IPS DF 4.7 (cell line): Measurements from ENCODE around the gene TIMM23.
"Not testable (repeated sequence)": the region's sequence is repeated elsewhere in the genome, so short reads cannot be mapped to it uniquely, and the experiment has no call there.

Source experiments
- DNase-seq: peaks from one replicate; pipeline ENCODE4 v3.0.0-alpha.2; 2013; ENCODE audit warnings: low spot score; ENCODE audit errors: extremely low read depth

The TIMM23 gene, protein sequence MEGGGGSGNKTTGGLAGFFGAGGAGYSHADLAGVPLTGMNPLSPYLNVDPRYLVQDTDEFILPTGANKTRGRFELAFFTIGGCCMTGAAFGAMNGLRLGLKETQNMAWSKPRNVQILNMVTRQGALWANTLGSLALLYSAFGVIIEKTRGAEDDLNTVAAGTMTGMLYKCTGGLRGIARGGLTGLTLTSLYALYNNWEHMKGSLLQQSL

DNA sequence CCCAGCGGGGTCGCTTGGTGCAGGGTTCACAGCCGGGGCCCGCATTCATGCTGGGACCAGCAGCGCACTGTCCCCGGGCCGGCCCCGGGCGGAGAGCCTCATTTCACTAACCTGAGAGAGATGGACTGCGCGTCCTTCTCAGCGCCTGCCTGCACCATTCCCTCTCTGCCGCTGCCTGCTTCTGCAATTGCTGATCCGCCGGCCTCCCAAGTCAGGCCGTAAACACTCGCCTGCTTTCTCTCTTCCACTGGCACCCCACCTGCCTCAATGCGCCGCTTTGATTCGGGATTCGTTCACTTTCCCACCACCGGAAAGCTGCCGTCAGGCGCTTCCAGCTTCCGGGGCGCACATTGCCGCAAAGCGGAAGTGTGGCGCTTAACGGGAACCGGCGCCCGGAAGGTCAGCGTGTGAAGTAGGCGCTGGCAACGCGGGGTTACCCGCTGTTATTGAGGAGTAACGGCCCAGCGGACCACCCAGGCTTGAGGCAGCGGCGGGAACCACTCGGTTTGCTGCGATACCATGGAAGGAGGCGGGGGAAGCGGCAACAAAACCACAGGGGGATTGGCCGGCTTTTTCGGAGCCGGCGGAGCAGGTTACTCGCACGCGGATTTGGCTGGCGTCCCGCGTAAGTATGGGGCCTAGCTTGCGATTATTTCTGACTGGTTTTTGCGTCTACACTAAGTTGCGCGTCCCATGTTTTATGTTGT lies at the start of gene TIMM23:
TSS of gene TIMM23 (plus strand) at position 384 of the 707 bp plus-strand sequence. CDS start at position 520, 136 bp downstream.
- DNase-seq = peak; percentile 25

DNA sequence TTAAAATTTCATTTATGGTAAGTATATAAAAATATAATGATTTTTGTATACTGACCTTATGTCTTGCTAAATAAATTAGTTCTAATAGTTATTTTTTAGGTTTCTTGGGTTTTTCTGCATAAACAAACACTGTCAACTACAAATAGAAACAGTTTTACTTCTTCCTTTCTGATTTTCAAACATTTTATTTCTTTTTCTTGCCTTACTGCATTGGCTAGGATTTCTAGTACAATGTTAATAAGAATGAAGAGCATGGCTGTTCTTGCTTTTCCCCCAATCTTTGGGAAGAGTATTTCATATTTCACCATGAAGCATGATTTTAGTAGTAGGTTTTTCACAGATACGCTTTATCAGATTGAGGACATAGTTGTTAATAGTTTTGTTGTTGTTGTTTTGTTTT lies 45.5 kb upstream of the TIMM23 start:
- not testable (repeated sequence) for DNase-seq

DNA sequence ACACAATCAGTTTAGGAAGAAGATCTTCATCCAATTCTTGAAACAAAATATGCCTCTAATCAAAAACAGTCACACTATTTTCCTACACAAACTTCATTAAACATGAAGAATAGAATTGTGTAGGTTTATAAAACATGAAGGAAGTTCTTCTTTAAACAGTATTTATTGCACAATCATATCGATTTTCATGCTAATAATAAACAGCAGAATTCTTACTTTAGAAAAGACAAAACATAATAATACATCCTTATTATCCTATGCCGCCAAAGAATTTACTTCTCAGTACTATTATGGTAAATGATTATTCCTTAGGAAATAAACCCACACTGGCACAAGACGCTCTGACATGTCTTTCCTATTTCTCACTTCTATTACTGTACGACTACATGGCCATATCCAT lies 41.0 kb upstream of the TIMM23 start:
- not testable (repeated sequence) for DNase-seq

DNA sequence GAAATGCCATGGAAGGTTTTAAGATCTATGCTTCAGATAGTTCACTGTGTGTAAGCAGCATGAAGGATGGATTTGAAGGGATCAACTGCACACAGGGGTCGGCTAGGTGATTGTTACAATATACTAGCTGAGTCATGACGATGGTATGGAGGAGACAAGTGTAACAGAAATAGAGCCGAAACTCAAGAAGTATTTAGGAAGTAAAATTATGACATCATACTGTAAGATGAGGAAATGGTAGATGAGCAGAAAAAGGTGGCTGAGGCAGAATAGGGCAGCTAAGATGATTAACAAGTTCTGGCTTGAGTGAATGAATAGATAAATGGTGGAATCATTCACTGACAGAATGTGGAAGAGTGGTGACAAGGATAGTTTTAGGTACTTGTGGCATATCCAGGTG lies 37.5 kb upstream of the TIMM23 start:
- not testable (repeated sequence) for DNase-seq

DNA sequence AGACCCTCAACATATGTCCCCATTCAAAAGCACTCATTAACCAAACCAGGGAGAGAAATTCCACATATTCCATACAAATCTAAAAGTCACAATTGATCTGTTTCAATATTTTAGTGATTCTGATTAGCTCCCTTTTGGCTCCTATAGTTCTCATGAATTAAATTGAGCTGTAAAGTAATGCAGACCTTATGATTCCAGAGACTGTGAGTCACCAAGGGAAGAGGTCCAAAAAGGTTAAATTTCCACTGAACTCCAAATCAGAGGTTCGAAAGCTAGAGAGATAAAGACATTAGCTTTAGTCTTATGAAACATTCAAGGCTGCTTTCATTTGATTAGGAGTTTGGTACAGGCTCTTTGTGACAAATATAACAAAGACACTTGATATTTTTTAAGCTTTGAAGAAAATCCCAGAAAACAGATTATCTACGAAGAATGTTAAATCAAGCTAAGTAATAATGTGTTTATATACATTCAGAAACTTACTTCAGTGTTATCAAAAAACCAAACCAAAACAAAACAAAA lies 33.1 kb upstream of the TIMM23 start:
- not testable (repeated sequence) for DNase-seq

DNA sequence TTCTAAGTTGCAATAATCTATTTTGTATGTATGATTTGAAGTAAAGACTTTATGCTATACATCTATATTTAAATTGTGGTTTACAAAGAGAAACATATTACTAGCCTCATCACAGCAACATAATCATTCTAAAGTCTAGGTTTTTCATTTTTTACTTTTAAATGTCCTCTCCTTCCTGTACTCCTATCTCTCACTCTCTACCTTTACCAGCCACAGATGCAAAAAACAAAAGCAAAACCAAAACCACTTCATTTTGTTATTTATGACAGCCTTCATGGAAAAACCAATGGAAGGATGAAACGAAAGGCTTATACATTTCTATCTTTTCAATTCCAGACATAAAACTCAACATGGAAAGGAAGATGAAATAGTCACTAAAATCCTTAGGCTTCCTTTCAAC lies 31.1 kb upstream of the TIMM23 start:
- not testable (repeated sequence) for DNase-seq

DNA sequence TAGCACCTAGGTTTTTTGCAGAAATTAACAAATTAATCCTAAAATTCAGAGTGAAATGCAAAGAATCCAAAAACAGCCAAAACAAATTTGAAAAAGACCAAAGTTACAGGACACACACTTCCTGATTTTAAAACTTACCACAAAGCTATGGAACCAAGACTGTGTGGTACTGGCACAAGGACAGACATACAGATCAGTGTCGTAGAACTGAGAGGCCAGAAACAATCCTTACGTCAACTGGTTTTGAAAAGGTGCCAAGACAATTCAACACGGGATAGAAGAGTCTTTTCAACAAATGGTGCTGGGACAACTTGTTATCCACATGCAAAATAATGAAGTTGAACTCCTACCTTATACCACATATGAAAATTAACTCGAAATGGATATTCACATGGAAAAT lies 26.8 kb upstream of the TIMM23 start:
- DNase-seq = not testable (repeated sequence)

DNA sequence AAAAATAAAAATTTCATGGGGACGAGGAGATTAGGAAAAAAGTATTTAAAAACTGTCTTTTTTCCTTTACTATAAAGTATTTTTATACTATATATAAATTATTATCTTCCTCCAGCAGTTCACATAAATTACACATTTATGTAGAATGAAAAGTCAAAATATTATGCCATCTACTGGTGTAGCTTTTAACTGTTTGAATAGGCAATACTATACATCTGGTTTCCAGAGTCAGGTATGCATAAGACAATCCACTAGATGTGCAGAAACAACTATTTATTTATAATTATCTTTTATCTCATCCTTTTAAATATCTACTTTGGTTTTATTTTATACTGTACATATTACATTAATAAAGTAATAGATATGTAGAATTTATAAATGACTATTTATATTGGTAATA lies 24.9 kb upstream of the TIMM23 start:
- DNase-seq = not testable (repeated sequence)

DNA sequence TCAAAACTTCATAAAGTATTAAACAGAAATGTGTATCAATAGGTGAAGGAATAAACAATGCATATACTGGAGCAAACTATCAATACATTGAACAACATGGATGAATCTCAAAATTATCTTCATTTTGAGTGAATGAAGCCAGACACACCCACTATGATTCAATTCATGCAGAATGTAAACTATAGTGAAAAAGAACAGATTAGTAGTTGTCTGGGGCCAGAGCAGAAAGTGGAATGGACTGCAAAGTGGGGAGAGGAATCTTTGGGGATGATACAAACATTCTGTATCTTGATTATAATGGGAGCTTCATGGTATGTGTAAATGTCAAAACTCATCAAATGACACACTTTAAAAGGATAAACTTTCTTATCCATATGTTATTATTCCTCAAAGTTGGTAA lies 23.5 kb upstream of the TIMM23 start:
- DNase-seq = not testable (repeated sequence)

DNA sequence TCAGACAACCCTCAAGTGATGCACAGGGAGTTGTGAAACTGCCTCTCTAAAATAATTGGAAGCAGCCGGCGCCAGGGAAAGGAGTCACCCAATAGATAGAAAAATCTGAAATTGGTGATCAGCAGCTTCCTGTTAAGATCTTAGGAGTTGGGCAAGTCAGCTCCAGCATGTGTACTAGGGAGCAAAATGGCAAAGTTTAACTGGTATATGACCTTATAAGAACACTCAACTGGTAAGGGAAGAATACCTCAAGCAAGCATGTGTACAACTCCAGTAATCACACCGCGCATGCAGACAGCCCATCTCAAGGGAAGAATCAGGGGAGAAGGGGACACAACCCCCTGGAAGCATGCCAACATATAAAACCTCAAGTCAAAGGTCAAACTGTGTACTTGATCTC lies 17.9 kb upstream of the TIMM23 start:
- DNase-seq = not testable (repeated sequence)

DNA sequence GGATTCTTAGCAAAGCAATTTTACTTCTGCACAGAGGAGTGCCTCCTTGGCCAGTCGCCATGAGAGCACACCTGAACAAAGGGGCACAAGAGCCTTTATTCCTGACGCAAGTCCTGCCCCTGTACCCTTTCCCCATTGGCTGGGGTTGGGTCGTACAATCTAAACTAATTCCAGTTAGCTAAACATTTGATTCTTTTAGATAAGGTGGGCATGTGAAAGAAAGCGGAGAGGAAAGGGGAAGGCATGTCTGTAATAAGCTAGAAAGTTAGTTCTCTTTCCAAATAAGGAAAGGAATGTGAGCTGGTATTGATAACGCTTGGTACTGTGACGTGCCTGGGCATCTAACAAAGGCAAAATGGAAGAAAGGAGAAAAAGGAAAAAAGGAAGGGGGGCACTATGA lies 15.7 kb upstream of the TIMM23 start:
- DNase-seq = not testable (repeated sequence)

DNA sequence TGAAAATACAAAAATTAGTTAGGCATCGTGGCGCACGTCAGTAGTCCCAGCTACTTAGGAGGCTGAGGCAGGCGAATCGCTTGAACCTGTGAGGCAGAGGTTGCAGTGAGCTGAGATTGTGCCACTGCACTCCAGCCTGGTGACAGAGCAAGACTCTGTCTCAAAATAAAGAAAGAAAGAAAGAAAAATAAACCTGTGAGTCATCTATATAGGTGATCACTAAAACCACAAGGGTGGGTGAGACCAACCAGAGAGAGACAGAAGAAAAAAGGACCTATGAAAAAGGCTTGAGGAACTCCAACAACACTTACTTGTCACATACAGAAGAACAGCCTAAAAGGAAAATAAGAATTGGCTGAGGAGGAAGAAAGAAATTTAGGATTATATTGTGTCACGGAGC lies 14.4 kb upstream of the TIMM23 start:
- not testable (repeated sequence) for DNase-seq

DNA sequence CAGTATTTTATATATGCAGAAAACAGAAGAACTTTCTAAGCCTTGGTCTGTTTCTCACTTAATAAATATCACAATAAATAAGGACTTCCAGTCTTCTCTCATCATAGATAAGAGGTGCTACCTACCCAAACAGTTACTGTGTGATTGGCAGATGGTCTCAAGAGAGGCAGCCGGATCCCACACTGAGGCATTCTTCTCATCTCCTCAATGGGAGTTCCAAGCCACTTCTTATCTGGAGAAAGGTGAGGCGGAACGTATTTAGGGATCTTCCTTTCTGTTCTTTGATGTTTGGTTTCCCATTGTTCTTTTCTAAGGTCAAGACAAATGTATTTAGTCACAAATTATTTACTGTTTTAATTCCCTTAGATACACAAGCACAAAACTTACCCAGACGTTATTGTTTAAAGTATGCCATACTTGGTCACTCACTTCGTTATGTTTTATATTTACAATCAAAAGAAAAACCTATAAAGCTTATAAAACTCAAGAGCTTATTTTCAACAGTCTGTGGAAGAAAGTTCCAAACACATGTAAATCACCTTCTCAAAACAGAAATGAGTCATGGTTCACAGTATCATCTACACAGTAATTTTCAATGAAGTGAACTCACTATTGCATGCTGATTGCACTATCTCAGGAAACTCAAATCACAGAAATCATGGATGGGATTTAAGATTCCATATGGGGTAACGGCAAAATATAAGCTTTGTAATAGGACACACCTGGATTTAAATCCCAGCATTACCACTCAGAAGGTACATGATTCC lies 9.4 kb upstream of the TIMM23 start:
- DNase-seq = not testable (repeated sequence)

DNA sequence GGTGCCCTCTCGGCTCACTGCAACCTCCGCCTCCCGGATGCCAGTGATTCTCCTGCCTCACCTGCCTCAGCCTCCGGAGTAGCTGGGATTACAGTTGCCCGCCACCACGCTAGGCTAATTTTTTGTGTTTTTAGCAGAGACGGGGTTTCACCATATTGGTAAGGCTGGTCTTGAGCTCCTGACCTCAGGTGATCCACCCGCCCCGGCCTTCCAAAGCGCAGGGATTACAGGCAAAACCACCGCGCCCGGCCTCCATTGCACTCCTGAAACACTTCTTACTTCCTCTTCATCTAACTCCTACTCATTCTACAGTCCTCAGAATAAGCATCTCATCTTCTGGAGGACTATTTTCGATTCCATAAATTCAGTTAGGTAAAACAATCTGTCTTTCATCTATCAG lies 1.3 kb upstream of the TIMM23 start:
- not testable (repeated sequence) for DNase-seq

DNA sequence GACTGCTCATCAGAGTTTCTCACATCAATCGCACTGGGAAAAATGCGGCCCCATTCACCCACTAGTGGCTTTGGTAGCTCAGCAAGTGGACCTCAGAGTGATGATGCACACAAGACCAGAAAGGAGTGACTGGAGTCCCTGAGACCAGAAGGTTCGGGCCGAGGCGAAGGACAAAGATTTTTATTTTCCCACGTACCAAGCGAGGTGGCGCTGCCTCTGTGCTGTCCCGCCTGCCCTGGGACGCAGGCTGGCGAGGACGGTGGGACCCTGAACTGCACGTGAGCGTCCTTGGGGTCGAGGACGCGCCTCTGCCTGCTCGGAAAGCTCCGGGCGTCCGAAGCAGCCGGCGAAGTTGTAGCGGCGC lies 565 bp upstream of the TIMM23 start:
- DNase-seq = not testable (repeated sequence)

DNA sequence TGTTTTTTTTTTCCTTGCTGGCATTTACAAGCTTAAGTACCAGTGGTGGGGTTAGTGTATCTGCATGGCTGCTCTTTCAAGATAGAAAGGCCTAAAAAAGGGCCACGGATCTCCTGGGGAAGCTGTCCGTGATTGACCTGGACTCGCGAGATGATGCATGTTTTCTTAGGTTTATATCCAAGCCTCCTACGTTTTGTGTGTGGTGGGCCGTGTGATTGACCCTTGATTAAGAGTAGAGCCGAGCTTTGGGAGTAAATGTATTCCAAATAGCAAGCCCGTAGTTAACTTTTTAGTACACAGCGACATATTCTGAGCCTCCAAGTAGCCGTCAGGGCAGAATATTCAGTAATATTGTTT lies 502 bp downstream of the TIMM23 start:
- DNase-seq = not testable (repeated sequence)

DNA sequence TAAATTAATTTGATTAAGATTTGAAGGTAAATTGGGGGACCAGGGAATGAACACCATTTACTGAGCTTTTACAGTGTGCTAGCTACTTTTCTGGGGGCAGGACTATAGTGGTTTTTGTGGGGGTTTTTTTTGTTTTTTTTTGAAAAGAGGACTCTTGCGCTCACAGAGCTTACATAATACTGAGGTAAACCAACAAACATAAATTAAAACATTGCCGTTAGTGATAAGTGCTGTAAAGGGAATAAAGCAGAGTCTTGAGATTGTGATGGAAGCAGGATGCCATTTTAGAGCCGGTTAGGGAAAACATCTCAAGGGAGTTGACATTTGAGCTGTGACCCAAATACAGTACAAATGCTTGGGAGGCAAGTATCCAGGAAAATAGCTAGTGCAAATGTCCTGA lies 1.8 kb downstream of the TIMM23 start:
- DNase-seq = not testable (repeated sequence)

DNA sequence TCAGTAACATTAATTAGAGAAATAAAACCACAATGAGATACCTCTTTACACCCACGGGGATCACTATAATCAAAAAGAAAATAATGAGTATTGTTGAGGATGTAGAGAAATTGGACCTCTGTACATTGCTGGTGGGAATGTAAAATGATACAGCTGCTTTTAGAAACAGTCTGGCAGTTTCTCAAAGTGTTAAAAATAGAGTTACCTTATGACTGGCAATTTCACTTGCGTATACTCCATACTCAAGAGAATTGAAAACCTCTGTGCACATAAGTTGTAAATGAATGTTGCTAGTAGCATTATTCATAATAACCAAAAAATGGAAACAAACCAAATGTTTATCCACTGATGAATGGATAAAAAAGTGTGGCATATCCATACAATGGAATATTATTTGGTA lies 6.3 kb downstream of the TIMM23 start:
- not testable (repeated sequence) for DNase-seq

DNA sequence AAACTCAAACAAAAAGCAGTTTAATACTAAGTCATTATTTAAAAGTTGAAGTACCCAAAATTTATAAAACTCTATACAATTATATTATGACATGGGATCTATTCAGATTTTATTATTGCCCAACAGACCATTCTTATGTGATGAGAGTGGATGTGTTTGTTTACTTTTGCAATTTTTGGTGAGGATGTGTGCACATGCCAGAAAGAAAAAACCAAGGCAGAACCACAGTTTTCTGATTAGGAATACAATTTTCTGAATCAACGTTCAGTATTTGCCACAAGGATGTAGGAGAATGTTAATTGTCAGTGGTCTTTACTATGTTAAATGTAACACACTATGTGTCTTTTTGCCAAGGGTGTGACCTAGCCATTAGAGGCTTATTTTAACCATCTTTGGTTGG lies 9.1 kb downstream of the TIMM23 start:
- DNase-seq = not testable (repeated sequence)

DNA sequence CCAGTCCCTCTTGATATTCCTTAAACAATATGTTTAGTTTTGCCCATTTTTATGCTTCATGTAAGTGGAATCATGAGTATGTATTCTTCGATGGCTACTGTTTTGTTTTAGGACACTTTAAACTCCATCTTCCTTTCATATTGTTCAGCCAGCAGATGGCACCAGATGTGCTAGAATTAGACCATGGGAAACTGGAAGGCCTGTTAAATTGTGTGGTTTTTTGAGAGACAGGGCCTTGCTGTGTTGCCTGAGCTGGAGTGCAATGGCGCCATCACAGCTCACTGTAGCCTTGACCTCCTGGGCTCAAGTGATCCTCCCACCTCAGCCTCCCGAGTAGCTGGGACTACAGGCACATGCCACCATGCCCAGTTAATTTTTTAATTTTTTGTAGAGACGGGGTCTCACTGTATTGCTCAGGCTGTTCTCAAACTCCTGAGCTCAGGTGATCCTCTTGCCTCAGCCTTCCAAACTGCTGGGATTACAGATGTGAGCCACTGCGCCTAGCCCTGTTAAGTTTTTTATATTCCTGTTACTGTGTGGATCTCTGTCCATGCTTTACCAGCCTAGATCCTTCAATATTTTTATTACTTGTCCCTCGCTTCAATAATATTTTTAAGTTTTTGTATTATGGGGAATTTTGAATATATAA lies 11.4 kb downstream of the TIMM23 start:
- not testable (repeated sequence) for DNase-seq

DNA sequence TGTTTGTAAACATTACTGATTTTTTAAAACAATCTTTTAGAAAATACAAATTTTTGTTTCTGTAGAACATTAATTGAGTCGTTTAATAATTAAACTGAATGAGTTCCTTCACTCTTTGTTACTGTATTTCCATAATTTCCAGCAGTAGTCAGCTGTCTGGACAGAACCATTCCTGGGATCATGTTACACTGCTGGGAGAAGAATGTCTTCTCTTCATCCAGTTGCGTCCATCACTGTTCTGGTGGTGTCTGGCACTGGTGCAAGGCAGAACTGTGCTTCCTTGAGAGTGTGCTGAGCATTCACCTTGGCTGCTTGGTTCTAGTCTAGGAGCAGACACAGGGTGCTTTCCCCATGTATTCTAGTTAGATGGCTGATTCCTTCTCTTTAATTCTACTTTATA lies 12.2 kb downstream of the TIMM23 start:
- DNase-seq = not testable (repeated sequence)

DNA sequence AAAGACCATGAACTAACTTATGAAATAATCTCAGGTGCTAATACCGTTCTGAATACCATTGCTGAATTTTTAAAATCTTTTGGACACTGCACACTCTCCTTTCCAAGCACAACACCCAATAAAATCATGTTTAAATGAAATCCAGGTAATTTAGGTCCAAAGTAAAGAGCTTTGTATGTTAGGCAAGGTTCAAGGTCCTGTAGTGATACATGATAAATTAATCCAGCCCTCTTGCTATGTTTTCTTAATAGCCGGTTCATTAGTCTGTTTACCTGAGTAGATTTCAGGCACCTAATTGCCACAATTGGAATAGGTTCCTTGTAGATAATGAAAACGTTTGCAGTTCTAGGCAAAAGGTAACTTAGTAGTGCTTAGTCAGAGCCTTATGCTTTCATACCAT lies 13.3 kb downstream of the TIMM23 start:
- DNase-seq = not testable (repeated sequence)
